Activated naive CD8-positive, alpha-beta T cell treated with anti-CD3 and anti-CD28 coated beads, Interleukin-2, amount 50 U/mL, for 16 hours (primary cell): ENCODE results near the gene MMAB.

ENCODE experiments used
- DNase-seq: peaks from one replicate; pipeline ENCODE4 v3.0.0-alpha.2; 2020; ENCODE audit warnings: low read depth, low spot score

The MMAB gene

DNA sequence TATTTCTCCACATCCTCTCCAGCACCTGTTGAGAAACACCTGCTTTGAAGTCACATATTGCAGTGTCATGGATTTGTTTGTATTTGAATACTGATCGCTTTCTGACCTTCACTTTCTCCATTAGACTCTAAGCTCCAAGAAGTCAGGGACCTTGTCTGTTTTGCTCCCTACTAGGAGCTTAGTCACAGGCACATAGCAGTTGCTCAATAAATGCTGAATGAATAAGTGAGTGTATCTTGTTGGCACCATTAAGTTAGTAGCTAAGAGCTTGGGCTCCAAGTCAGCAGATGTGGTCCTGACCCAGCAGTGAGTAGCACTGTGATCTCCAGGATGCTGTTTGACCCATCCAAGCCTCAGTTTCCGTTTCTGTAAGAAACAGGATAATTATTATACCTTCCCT is 10.4 kb upstream of the MMAB start:
- DNase-seq, result no peak

DNA sequence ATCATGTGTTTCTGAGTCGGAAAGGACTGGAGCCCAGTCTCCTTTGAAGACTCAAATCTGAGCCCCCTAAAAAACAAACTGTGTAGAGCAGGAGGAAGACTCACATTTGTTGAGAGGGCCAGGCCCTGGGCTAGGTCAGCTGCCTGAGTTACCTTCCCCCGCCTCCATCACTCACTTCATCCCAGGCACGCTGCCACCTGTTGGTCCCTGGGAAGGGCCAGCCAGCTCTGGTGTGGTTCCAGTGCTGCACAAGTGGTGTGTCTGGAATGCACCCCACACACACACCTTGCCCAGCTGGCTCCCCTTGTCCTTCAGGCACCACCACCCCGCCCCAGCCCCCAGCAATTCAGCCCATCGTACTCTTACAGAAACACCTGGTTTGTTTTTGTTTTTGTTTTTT is 9.3 kb upstream of the MMAB start:
- DNase-seq, result no peak

DNA sequence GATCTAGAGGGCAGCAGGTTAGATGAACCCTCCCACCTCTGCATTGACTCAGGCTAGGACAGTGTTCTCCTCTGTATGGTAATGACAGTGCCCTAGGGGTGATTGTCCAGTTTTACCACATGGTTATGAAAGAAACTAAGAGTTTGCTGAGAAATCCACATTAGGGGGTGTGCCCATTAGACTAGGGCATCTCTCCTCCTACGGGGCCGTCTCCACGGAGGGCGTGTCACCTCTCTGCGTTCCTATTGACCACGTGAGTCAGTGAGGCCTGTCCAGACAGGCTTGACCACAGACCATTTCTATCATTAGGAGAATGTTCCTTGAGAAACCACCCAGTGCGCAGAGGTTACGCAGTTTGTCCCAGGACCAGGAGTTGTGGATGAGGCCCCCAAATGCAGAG is 8.6 kb upstream of the MMAB start:
- no peak for DNase-seq

DNA sequence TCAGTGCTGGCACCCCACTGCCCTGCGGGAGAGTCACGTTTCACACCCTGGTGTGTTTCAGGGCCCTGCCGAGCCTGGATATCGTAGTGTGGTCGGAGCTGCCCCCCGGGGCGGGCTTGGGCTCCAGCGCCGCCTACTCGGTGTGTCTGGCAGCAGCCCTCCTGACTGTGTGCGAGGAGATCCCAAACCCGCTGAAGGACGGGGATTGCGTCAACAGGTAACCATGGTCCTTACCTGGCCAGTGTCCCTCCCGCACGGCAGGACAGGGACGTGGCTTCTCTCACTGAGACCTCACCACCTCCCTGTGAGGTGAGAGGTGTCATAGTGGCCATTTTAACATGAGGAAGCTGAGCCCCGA is 8.0 kb upstream of the MMAB start:
- DNase-seq, result no peak

DNA sequence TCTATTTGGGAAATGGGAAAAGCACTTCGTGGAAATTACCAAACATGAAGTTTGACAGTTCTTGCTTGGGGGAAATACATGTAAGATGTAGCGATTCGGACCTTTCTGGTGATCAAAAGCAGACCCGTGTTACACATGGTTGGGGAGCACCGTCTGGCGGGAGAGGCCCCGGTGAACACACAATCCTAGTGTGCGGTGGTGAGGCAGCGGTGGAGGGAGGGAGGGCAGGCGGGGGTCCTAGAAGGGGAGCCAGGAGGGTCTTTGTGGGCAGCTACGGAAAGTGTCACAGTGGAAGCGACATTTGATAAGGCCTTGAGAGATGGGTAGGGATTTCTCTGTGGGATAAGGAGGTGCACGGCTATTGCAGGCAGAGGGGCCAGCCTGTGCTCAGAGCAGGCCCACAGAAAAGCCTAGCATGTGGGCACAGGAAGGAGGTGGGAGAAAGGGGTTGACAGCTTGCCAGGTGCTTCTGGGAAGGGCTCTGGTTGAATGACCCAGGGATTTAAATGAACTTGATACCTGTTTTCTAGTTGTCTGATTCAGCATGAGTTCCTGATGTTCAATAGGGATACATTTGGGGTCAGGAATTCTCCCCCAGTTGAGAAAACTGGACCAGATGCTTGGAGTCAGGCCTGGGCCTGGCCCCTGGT is 7.5 kb upstream of the MMAB start:
- DNase-seq, result no peak

DNA sequence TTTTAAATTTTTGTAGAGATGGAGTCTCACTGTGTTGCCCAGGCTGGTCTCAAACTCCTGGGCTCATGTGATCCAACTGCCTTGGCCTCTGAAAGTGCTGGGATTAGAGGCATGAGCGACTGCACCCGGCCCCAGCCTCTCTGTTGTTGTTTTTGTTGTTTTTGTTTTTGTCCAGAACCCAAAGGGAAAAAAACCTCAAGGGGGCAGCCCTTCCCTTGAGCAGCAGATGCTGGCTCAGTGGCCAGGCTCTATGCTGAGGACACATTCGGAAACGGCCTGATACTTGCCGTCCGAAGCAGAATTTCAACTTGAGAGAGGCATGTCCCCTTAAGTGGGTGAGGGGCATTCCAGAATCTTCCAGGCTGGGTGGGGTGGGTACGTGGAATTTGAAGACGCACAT is 7.0 kb upstream of the MMAB start:
- DNase-seq, result no peak

DNA sequence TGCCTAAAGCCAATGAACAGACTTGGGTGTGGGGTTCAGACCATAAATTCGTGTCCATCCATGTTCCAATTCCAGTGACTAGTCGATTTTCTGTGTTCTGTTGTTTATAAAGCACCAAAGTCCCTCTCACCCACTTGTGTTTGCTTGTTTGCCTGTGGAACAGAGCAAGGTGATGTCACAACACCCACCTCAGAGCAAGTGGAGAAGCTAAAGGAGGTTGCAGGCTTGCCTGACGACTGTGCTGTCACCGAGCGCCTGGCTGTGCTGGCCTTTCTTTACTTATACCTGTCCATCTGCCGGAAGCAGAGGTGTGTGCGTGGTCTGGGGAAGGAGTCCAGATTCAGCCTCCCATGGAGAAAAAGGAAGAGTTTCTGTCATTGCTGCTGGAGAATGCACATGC is 6.3 kb upstream of the MMAB start:
- no peak for DNase-seq

DNA sequence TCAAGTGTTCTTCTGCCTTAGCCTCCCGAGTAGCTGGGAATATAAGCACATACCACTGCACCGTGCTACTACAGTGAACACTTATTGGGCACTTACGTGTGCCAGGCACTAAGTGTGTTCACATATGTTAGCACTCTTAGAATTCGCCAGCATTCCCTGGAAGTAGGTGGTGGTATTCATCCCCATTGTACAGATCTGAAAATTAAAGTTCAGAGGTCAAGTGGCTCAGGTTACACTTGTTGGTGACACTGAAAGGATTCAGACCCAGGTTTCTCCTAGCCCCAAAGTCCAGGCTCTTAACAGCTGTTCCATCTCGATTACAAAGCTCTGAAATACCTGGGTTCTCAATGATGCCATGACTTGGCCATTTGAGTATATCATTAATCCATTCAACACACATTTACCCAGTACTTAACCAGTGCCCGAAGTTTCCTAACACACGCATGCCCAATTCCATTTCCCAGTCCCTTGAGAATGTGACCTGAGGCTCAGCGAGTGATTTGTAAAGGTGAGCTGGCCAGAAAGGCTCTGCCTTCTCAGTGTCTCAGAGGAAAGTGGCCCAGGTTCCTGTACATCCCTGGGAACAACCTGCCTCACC is 5.1 kb upstream of the MMAB start:
- no peak for DNase-seq

DNA sequence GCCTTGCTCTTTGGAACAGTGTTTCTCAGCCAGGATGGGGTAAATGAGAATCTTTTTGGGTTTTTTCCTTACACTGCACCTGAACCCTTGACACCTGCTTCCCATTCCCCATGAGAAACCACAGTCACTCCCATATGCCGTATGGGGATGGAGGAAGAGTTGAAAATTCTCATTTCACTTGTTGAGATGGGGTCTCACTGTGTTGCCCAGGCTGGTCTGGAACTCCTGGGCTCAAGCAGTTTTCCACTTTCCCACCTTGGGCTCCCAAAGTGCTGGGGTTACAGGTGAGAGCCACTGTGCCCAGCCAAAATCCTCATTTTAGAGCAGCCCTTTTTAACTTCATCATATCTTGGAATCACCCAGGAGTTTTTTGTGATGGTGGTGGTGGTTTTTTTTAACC is 4.0 kb upstream of the MMAB start:
- DNase-seq, result no peak

DNA sequence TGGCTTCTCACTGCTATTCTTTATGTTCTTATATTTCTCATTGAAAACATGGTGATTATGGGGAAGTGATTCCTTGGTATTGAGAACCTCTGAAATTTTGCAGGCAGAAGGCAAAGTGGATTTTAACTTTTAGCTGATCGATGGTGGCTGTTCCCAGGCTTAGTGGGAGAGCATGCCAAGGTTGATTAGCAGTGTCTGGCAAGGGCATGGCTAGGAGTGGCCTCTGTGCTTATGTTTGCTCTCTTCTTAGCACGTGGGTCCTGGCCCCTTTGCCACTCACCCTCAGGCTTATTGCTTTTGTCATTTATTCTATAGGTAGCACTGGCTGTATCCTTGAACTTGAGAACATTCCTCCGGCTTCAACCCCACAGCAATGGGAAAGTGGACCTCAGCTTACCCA is 2.4 kb upstream of the MMAB start:
- DNase-seq, result no peak

DNA sequence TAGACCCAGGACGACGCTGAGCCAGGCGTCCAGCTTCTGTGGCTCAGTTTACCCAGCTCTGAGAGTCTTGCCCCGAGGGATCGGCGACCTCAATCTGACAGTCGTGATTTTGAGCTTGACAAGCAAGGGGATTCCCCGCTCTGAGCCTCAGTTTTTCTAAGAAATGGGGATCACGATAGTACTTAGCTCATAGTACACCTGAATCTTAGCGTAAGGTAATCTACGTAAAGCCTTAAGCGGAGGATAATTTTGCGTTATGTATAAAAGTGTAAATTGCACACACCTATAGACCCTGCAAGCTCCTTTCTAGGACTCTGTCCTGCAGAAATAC is 575 bp upstream of the MMAB start:
- DNase-seq, result no peak

DNA sequence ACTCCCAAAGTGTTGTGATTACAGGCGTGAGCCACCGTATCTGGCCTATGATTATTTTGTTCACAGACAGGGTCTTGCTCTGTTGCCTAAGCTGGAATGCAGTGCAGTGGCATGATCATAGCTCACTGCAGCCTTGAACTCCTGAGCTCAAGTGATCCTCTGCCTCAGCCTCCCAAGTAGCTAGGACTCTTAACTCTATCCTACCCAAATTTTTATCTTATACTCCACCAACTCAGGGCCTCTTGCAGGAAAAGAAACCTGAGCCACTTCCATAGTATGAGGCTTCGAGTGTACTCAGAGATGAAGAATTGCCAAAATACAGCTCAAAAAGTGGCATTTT is 828 bp downstream of the MMAB start:
- DNase-seq, result no peak

DNA sequence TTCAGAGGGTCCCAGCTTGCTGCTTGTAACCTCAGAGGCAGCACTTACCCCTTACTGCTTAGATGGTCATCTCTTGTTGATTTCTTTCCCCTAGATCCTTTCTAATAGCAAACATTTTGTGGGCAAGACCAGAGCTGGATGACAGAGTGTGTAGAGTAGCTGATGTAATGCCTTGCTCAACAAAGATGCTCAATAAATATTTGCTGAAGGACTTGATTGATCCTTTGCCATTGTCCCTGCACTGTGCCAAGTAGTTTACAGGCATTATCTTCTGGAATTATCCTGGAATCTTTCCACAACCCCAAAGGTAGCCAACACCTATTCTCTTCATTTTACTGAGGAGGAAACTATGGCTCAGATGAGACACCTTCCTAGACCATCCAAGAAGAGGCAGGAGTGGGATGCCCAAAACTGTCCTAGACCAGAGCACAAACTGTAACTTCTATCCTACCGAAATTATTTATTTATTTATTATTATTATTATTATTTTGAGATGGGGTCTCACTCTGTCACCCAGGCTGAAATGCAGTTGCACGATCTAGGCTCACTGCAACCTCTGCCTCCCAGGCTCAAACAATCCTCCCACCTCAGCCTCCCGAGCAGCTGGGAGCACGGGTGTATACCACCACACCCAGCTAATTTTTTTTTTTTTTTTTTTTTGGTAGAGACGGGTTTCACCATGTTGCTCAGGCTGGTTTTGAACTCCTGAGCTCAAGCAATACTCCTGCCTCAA is 1.4 kb downstream of the MMAB start:
- DNase-seq, result no peak

DNA sequence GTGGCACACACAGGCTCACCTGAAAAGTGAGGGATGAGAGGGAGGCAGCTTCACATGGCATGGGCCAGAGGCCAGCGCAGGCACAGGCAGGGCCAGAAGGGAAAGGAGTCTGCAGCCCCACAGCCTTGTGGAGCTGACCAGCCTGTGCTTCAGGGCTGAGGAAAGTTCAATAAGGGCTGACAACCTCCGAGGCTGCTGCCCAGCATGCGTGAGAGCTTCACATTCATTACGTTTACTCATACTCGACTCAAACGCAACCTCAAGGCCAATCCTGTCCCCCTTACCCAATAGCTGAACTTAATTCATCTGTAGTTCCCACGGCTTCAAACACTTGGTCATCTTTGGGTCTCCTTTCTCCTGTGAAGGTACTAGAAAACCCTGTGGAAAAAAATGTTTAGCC is 4.8 kb downstream of the MMAB start:
- DNase-seq, result no peak

DNA sequence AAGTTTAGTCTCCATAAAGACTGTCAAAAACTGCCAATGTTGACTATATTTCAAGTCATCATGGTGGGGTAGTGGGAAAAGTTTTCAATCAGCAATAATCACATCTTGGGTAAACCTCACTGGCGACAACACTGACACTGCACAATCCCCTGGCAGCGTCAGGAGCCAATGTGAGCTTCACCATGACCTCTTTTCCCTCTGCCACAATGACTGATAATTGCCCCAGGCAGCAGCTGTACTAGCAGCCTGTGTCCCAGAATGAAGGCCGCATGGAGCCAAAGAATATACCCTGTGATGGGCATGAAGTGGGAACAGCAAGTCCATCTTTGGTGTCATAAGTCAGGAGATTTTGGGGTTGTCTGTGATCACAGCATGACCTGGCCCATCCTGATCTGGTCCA is 5.3 kb downstream of the MMAB start:
- DNase-seq, result no peak

DNA sequence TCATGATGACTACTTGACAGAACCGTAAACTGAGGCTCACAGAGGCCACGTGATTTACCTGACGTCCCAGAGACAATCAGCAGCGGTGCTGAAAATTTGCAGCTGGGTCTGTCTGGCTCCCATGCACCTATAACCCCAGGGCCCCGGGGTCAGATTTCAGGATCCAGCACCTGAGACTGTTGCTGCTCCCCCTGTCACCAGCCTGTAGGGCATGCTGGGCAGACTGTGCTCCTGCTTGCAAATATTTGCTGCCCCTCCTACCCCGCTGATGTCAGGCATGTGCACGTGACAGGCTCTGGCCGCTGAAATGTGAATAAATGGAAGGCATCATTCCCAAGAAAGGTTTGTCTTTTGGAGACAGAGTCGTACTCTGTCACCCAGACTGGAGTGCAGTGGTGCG is 6.0 kb downstream of the MMAB start:
- no peak for DNase-seq

DNA sequence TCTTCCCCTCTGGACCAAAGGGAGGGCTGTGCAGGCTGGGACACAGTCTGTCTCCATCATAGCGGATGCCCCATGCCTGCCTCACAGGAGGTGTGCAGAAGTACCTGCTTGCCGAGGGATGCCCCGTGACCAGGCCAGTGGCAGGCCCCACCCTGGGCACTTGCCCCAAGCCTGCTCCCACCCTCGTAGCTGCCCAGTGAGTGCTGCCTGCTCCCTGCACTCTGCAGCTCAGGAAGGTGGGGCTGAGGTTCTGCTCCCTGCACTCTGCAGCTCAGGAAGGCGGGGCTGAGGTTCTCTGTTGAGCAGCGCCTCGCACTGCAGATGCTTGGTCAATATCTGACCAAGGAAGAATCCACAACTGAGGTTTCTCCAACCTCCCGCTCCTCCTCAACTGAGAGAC is 6.9 kb downstream of the MMAB start:
- no peak for DNase-seq

DNA sequence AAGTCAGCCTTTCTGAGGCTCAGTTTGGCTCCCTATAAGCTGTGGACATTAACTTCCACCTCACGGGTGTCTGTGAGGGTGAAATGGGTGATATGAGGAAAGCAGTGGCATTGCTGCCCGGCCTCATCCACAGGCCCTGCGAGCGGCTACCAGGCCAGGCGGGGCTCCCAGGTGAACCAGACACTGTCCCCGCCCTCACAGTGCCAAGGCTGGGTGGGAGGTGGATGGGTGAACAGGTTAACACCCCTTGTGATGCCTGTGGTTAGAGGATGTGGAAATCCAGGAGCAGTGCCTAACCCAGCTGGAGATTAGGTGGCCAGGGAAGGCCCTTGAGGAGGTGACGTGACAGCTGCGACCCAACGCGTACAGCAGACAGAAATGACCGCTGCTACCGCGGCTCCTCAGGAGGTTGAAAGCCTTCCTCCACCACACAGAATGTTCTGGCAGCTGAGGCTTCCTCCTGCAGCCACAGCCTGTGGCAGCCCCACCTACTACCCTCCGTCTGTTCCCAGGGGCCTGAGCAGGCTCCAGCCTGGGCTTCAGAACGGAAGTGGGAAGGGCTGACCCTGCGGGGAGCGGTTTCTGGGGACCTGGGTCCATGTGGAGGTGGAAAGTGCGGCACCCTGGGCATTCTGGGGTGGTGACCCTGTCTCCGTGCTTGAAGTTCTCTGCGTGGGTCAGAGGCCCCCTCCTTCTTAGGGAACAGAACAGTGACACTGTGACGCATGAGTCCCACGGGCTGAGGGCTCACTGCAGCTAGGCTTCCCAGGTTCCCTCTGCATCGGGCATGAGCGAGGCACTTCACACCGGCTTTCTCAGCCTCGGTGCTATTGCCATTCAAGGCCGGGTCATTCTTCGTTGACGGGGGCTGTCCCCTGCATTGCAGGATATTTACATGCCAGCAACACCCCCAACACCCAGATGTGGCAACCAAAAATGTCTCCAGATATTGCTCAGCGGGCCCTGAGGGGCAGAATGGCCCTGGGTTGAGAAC is 9.7 kb downstream of the MMAB start:
- DNase-seq, result no peak

DNA sequence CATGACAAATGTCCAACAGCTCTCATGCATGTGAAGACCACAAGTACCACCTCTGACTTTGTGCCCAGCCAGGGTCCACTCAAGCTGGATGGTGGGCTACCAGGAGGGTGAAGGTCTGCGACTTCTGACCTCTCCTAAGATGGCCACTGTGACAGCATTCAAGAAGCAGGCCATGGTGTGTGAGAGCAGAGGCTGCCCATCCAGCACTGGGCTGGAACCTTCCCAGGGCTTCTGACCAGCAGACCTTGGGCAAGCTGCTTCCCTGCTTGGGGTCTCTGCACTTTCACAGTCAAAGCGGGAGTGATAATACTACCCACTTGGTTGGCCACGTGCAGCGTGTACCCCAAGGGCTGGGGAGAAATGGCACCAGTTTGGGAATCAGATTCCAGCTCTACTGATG is 10.4 kb downstream of the MMAB start:
- no peak for DNase-seq

DNA sequence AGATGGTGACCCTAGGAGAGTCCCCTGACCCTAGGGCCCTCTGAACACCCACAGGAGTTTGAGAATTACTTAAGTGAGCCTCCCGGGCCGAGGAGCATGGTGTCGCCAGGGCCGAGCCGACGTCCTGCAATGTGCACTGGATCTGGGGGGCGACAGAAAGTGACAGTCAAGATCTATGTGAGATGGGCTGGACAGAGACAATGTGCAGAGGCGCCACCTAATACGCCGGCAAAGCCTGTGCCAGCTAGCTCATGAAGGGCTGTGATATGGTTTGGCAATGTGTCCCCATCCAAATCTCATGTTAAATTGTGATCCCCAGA is 11.6 kb downstream of the MMAB start:
- no peak for DNase-seq

DNA sequence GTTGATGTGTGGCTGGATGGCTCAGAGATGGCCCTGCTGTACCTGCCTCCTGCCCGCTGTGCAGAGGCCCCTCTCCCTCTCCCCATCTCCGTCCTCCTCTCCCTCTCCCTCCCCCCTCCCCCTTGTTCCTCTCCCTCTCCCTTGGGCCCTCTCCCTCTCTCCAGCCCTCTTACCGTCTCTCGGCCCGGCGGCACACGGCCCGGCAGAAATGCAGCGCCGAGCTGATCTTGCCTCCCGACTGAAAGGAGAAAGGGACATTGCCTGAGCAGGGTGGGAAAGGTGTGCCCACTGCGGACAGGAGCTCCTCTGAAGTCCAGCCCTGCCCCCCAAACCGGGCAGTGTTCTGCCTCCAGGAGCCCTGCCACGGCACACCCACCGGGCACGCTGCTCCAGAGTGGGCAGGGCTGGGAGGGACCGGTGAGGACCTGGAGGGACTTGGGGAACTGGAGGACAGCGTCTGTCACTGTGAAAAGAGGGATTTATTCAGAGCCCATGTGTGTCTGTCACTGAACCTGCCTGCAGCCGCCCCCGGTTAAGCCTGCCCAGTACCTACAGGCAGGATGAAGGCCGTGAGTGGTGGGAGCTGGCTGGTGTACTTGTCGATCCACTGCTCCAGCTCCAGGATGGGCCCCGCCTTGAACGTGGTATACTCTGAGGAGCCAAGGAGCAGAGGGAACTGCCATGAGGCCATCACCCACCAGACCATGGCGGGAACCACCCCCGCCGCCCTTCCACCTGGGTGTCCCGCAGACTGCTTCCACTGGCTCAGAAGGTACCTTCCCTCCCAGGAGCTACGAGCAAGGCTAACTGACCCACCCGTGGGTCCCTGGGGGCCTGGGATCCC is 12.2 kb downstream of the MMAB start:
- no peak for DNase-seq

DNA sequence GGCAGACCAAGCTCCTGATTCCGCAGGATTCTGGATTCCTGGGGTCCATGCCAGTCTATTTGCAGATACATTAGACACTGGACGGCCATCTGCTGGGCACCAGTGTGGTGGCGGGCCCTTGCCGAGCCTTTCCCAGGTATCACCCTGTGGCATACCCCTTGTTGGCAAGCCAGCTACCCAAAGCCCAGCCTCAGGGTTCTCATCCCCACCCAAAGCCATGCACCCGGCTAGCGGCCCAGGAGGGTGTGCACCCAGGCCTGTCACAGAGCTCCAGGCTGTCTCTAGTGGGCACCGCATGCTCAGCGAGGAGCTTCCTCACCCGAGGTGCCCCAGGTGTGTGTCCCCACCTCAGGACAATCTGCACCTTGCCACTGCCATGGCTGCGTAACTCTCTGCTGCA is 13.7 kb downstream of the MMAB start:
- no peak for DNase-seq
